GM19238 (cell line): ENCODE measurements around the gene UTRN.

ENCODE experiments used
- DNase-seq: peaks from one replicate; pipeline ENCODE4 v3.0.0; 2011; ENCODE audit warnings: low spot score; ENCODE audit not compliant: insufficient read length

The UTRN gene

DNA sequence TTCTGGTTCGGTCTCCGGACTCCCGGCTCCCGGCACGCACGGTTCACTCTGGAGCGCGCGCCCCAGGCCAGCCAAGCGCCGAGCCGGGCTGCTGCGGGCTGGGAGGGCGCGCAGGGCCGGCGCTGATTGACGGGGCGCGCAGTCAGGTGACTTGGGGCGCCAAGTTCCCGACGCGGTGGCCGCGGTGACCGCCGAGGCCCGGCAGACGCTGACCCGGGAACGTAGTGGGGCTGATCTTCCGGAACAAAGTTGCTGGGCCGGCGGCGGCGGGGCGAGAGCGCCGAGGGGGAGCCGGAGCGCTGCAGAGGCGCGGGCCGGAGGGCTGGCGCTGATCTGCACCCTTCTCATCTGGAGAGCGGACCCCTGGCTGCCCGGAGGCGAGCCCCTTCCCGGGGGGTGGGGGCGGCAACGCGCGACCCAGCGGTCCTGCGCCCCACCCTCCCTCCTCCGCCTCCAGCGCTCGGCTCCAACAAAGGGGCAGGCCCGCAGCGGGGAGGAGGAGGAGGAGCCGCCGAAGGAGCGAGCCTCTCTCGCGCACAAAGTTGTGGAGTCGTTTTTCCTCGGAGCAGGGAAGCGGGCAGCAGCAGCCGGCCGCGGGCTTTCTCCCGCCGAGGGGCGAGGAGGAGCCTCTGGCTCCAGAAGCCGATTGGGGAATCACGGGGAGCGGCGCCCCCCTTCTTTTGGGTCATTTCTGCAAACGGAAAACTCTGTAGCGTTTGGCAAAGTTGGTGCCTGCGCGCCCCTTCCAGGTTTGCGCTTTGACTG, at the start of gene UTRN:
Gene UTRN, plus strand, starts transcription at position 553 of the 765 bp plus-strand sequence. CDS start 6,494 bp downstream, outside the sequence.
- peak; percentile 48 for DNase-seq

GRCh38 chr6:144244688-144245087, 40.4 kb upstream of the UTRN start:
- DNase-seq, result no peak

- no peak for DNase-seq
Observed at GRCh38 chr6:144246988-144247387, 38.1 kb upstream of the UTRN start.

DNA sequence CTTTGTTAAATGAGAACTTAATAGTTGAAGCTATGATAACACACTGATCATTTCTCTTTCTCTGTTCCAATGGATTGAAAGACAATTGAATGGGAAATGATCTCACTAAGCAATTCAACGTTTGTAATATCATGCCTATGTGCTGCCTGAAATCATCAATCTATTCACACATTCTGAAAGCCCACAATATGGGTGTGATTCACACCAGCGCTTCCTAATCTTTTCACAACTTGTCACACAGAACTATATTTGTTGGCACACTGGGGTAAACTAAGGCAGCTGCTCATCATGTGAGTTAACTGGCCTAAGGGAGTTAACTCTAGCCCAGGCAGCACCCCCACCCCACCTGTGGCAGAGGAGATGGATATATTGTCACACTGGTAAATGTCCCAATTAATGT, 37.1 kb upstream of the UTRN start:
- DNase-seq, result no peak

DNA sequence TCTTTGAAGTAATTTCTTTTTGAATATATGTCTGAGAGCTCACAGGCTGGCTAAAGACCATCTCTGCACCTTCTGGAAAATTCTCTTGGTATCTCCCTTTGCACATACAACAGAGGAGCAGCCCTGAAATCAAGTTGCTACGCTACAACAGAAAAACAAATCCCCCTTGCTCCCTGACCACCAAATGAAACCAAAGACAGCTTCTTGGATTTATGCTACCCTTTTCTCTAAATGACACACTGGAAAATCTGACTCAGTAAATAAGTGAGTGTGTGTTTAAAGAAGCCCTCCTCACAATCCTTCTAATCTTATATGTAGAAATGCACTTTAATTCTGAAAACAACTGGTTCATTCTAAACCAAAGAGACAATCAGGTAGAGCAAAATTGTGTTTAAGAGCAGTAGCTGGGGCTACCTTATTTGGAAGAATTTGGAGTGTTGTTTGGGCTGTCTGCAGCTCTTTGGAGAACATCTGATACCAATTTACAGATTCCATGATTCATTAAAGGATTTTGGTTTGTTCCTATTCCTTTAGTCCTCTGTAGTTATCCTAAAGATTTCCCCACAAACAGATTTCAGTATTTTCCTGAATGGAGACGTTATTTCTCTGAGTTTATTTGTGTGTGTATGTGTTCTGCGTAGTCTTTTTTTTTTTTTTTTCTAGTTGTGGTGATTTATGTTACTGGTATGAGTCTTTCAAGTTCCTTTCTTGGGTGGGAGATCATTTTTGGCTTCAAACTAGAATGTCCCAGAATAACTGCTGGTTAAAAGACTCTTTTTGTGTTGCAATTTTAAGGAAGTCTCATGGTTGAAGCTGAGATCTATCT, 36.4 kb upstream of the UTRN start:
- no peak for DNase-seq

DNA sequence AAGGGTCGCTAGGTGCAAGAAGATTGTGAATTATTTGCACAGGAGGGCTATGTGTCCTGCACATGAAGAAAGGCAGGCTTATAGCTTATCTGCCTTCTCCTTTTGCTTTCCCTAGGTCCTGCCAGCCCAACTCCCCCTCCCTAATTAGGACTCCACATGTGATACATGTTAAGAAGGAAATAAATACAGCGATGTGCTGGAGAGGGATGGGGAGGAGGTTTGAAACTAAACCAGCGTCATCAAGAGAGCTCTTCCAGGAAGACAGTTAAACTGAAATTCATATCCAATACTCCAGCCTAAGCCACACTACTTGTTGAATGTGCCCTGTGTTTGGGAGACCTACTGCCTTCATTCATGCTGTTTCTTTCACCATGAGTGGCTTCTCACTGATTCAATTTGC, 34.9 kb upstream of the UTRN start:
- no peak for DNase-seq

- no peak for DNase-seq
Observed at GRCh38 chr6:144252259-144252658, 32.9 kb upstream of the UTRN start.

DNA sequence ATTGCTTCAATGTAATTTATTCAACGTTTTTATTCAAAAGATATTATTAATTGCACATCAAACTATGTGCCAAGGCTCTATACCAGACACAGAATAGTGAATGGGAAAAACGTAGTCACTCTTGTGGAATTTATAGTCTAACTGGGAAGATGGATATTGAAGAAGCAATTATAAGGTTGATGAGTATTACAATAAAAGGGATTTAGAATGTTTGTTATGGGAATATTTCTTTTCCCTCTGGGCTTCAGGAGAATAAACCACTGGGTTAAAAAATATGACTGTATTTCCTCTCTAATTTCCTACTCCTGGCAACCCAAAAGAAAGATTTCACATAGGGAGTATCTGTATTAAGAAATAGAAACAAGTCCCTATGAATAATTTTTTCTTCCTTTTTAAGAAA, 25.1 kb upstream of the UTRN start:
- no peak for DNase-seq

DNA sequence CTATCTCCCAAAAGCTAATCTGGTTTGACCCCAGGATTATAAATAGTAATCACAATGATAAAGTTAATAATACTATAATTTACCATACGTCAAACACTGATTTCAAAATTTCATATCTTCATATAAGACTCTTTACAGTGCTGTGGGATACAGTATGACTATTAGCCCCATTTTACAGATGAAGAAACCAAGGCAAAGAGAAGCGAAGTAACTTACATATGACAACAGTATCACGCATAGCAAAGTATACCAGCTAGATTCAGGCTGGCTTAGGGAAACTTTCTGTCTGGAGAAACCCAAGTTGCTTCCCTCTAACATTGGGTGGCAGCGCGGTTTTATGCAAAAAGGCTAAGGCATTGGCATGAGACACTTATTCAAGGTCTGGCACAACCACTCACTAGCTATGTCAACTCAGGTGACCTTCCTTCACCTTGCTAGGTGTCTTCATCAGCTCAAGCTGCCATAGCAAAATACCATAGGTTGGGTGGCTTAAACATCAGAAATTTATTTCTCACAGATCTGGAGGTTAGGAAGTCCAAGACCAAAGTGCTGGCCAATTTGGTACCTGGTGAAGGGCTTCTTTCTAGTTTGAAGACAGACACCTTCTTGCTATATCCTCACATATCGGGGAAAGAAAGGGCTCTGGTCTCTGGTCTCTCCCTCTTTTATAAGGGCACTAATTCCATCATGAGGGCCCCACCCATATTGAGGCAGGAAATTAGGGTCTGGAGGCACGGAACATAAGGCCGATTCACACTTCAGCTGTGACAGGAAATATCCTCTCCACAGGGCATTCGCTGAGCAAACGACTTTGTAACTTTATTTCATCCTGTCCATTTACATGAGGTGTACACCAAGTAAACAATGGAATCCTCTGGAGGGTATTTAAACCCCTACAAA, 22.4 kb upstream of the UTRN start:
- DNase-seq, result no peak

- DNase-seq, result no peak
Observed at GRCh38 chr6:144263786-144264185, 21.3 kb upstream of the UTRN start.

DNA sequence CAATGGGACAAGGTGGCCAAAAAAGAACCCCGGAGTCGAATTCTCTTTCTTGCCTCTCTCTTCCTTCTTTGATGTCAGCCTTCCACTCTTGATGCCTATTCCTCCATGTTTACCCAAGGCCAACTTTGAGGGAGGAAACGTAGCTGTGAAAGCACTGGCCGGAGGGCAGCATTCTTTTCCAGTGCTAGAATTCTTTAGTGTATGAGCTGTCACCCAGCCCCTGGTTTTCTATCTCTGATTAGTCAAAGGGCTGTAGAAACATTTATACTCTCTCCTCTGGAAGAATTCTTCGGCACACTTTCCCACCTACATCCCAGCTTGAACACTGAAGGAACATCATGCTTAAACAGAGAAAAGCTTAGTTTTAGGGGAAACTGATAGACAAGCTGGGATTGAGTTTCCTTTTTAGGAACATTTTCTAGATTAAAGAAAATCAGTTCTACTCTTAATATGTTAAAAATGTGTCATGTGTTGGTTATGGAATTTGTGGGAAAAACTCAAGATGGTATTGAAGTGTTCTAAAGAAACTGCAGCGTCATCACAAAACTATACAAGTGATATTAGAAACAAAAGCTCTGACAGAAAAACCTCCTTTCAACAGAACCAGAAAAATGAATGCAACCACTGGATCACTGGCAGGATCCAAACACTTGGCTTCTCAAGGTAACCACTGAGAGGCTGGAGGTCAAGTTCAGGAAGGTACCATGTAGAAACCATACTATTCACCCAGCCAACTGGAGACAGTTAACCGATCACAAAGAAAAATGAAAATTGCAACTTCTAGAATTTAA, 20.7 kb upstream of the UTRN start:
- DNase-seq, result no peak

- DNase-seq, result no peak
Observed at GRCh38 chr6:144265061-144265357, 20.1 kb upstream of the UTRN start.

GRCh38 chr6:144265390-144265789, 19.7 kb upstream of the UTRN start:
- peak; percentile 13 for DNase-seq

GRCh38 chr6:144266091-144266649, 19.0 kb upstream of the UTRN start:
- DNase-seq, result no peak

- no peak for DNase-seq
Observed at GRCh38 chr6:144268794-144269349, 16.3 kb upstream of the UTRN start.

DNA sequence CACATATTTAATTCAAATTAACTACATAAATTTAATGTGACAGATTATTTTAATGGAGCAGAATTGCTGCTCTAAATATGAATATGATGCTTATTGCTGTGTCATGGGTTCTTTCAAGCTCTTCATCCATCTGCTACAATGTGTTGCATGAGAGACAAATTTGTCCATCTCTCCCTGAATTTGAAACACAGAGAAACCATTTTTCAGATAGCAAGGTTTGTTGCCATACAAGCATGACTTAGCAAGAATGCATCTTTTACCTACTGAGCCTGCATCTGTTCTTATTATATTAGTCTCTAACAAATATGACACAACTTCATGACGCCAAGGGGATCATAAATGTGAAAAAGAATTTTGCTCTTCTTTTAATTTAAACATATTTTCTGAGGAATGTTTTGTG, 8.0 kb upstream of the UTRN start:
- no peak for DNase-seq

DNA sequence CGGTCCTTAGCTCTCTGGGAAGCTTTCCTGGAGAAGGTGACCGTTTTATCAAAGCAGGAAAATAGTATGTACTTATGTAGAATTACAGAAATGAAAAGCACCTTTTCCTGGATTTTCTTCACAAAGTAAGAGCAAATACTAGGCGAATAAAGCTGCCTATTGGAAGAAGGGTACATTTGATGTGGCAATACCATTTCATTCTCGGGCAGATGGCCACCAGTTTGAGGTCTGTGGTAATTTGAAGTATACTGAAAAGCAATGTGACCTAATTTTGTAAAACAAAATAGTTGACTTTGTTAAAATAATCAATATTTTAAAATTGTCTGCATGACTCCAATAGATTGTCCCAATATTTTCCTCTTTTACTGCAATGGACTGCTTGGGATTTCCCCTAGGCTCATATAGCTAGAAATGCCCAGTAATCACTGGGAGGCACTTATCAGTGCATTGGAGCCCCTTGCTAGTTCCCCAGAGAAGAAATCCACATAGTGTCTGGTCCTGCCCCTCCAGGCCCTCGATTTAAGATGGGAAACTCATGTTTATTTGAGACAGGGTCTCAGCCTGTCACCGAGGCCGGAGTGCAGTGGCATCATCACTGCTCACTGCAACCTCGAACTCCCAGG, 7.4 kb upstream of the UTRN start:
- DNase-seq, result no peak

- DNase-seq, result no peak
Observed at GRCh38 chr6:144278659-144279314, 6.3 kb upstream of the UTRN start.

- no peak for DNase-seq
Observed at GRCh38 chr6:144279484-144280150, 5.5 kb upstream of the UTRN start.
